ENCODE results near the gene PTPRN2. TPM values are rescaled to one million over a fixed set of nuclear protein-coding genes. Genes with fewer than 3 reads are reported as not detected.
"Not testable (repeated sequence)": the region's sequence is repeated elsewhere in the genome, so short reads cannot be mapped to it uniquely, and the experiment has no call there.

Gene PTPRN2
- total and polyA plus RNA-seq, 7 donors, result 0.47 to 0.82 (median 0.51) TPM

DNA sequence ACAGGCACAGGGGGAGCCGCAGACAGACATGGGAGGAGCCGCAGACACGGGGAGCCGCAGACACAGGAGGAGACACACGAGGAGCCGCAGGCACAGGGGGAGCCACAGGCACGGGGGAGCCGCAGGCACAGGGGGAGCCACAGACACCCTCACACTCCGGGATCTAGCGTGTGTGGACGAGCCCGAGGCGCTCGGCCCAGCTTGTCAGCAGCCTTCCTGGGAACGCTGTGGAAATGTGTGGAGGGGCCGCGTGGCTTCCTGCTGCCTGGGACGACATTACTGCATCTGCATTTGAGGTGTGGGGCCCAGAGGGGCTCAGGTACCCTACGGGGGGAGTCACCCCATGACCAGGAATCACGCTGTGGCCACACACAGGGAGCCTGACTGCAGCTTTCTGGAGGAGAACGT is 313.2 kb downstream of the PTPRN2 start:
- intact Hi-C loops (cut with DNase I), result no loop called here
- TF ChIP-seq, protein P1, sequence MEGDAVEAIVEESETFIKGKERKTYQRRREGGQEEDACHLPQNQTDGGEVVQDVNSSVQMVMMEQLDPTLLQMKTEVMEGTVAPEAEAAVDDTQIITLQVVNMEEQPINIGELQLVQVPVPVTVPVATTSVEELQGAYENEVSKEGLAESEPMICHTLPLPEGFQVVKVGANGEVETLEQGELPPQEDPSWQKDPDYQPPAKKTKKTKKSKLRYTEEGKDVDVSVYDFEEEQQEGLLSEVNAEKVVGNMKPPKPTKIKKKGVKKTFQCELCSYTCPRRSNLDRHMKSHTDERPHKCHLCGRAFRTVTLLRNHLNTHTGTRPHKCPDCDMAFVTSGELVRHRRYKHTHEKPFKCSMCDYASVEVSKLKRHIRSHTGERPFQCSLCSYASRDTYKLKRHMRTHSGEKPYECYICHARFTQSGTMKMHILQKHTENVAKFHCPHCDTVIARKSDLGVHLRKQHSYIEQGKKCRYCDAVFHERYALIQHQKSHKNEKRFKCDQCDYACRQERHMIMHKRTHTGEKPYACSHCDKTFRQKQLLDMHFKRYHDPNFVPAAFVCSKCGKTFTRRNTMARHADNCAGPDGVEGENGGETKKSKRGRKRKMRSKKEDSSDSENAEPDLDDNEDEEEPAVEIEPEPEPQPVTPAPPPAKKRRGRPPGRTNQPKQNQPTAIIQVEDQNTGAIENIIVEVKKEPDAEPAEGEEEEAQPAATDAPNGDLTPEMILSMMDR (IDR thresholded peaks at IDR 0.05), result no peak
- ATAC-seq (no peak), DNase-seq (peak in 1 of 2 donors; percentile 8)
- Histone ChIP-seq H3K27me3 (ENCODE audit: insufficient read depth in 3 of 3, low read length in 2 of 3) (peaks cover 0 to 4% (median 0%) of the 10 kb centered on the region in 3 donors), H3K4me1 (no peaks in the 10 kb centered on the region), H3K9me3 (no peaks in the 10 kb centered on the region), H3K4me3 (no peak overlapping the region), H3K27ac (no peak overlapping the region), H3K36me3 (ENCODE audit: insufficient read depth in 1 of 2, low read depth in 1 of 2) (no peaks in the 10 kb centered on the region)
- 80 to 85% (median 80%) methylated on average over 21 of the region's 21 CpGs for WGBS, 3 donors

DNA sequence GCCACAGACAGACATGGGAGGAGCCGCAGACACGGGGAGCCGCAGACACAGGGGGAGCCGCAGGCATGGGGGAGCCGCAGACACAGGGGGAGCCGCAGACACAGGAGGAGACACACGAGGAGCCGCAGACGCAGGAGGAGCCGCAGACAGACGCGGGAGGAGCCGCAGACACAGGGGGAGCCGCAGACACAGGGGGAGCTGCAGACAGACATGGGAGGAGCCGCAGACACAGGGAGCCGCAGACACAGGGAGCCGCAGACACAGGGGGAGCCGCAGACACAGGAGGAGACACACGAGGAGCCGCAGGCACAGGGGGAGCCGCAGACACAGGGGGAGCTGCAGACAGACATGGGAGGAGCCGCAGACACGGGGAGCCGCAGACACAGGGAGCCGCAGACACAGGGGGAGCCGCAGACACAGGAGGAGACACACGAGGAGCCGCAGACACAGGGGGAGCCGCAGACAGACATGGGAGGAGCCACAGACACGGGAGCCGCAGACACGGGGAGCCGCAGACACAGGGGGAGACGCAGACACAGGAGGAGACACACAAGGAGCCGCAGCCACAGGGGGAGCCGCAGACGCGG is 313.8 kb downstream of the PTPRN2 start:
- H3K27ac ChIP-seq; H3K27me3 ChIP-seq (ENCODE audit: insufficient read depth in 3 of 3, low read length in 2 of 3); intact Hi-C loops (cut with DNase I); H3K4me3 ChIP-seq; H3K36me3 ChIP-seq (ENCODE audit: insufficient read depth in 1 of 2, low read depth in 1 of 2); H3K4me1 ChIP-seq; ATAC-seq; H3K9me3 ChIP-seq: not testable (repeated sequence)
- peak in 1 of 2 donors; percentile 26 for DNase-seq
- WGBS, 3 donors, result 88 to 95% (median 90%) methylated on average over 36 to 38 of the region's 38 CpGs

DNA sequence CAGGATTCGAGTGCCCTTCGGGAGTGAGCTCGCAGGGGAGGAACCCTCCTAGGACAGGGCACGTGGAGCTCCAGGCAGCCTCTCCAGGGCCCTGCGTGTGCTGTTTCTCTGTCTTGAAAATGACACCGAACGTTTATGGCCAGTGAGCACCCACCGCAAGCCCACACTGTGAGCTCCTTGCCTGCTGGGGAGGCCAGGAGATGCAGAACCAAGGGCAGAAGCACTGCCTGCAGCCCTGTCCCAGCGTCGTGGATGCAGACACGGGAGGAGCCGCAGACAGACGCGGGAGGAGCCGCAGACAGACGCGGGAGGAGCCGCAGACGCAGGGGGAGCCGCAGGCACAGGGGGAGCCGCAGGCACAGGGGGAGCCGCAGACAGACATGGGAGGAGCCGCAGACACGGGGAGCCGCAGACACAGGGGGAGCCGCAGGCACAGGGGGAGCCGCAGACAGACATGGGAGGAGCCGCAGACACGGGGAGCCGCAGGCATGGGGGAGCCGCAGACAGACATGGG is 314.4 kb downstream of the PTPRN2 start:
- Histone ChIP-seq H3K27me3 (ENCODE audit: insufficient read depth in 3 of 3, low read length in 2 of 3) (peaks cover 0 to 5% (median 0%) of the 10 kb centered on the region in 3 donors), H3K27ac (no peak overlapping the region), H3K36me3 (ENCODE audit: insufficient read depth in 1 of 2, low read depth in 1 of 2) (no peaks in the 10 kb centered on the region), H3K4me3 (no peak overlapping the region), H3K4me1 (no peaks in the 10 kb centered on the region), H3K9me3 (no peaks in the 10 kb centered on the region)
- TF ChIP-seq, protein P1 (IDR thresholded peaks at IDR 0.05), result no peak
- 80 to 89% (median 87%) methylated on average over 24 to 31 of the region's 31 CpGs for WGBS, 3 donors
- intact Hi-C loops (cut with DNase I), result no loop called here
- DNase-seq, result peak in 1 of 2 donors; percentile 25
- no peak for ATAC-seq

DNA sequence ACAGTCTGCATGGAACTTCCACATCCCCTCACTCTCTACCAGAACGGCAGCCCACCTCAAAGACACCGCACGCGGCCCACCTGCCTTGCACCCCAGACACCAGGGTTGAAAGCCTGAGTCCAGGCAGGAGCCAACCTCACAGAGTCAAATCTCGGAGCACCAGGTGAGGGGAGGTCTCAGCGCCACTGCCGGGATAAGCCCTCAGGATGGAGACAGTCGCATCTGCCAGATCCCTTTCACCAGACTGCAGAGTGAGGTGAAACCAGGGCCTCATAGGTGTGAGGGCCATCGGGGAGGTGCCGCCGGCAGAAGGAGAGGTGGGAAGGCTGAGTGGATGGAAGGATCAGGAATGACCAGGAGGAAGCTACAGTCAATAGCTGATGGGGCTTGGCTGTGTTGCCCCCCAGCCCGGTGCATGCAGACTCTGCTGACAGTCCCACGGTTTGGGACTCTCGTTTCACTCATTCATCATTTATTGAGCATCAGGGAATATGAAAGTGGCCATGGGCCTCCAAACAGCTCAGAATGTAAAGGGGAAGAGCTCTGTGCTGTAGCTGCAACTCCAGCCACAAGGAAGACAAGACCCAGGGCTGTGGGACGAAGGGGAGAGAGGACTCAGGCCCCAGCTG is 315.0 kb downstream of the PTPRN2 start:
- ATAC-seq (no peak), DNase-seq (peak in 1 of 2 donors; percentile 26)
- Histone ChIP-seq H3K4me1 (no peaks in the 10 kb centered on the region), H3K36me3 (ENCODE audit: insufficient read depth in 1 of 2, low read depth in 1 of 2) (no peaks in the 10 kb centered on the region), H3K4me3 (no peak overlapping the region), H3K27me3 (ENCODE audit: insufficient read depth in 3 of 3, low read length in 2 of 3) (peaks cover 0 to 5% (median 0%) of the 10 kb centered on the region in 3 donors), H3K27ac (no peak overlapping the region), H3K9me3 (no peaks in the 10 kb centered on the region)
- TF ChIP-seq, protein P1 (IDR thresholded peaks at IDR 0.05), result no peak
- WGBS, 3 donors, result 85 to 90% (median 89%) methylated on average over 15 of the region's 15 CpGs
- intact Hi-C loops (cut with DNase I), result no loop called here

DNA sequence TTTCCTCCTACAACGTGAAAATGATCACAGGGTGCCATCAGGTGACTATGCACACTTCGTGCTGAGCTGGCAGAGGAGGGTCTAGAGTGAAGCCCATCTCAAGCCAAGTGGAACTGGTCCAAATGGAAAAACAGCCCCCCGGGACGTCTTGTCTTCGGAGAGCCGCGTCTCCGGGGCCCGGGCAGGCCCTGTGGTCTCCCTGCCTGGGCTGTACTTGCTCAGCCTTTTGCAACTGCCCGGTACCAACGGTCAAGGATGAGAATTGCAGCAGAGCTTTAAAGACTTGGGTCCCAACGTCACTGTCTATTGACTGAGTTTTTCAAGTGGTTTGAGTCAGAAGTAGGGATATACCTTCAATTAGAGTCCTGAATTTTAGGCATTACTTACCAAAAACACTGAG is 315.5 kb downstream of the PTPRN2 start:
- WGBS, 3 donors, result 84 to 87% (median 85%) methylated on average over 12 of the region's 12 CpGs
- intact Hi-C loops (cut with DNase I), result no loop called here
- no peak for ATAC-seq
- TF ChIP-seq, protein P1 (IDR thresholded peaks at IDR 0.05), result no peak
- no peak overlapping the region for H3K4me3 ChIP-seq
- no peaks in the 10 kb centered on the region for H3K4me1 ChIP-seq
- H3K9me3 ChIP-seq, result no peaks in the 10 kb centered on the region
- H3K36me3 ChIP-seq (ENCODE audit: insufficient read depth in 1 of 2, low read depth in 1 of 2), result no peaks in the 10 kb centered on the region
- DNase-seq, result peak in 1 of 2 donors; percentile 8
- H3K27me3 ChIP-seq (ENCODE audit: insufficient read depth in 3 of 3, low read length in 2 of 3), result peaks cover 0 to 5% (median 0%) of the 10 kb centered on the region in 3 donors
- no peak overlapping the region for H3K27ac ChIP-seq

Data from psoas muscle (tissue), 8 donors.